DND-41 (cell line): Measurements from ENCODE around the gene POLN.

Experiments used
- ATAC-seq: fragments of 200-7000 bp; cut with Tn5 transposase; 3 replicates; pipeline ENCODE4 v1.9.1; 2021; ENCODE audit warnings: low read depth; ENCODE audit not compliant: insufficient read depth
- DNase-seq: peaks from one replicate; pipeline ENCODE4 v3.0.0-alpha.2; 2020
- H2AFZ ChIP-seq: 2 replicates; pipeline ENCODE4 v1.6.0; 2012; ENCODE audit warnings: low read depth, low read length
- H3K27ac ChIP-seq: 2 replicates; pipeline ENCODE4 v1.5.1; 2012; ENCODE audit warnings: low read length, inconsistent platforms
- H3K27me3 ChIP-seq: fragments of 200-600 bp; sonication (generic); 2 replicates; pipeline ENCODE4 v1.6.0; 2012; ENCODE audit warnings: low read length, mild to moderate bottlenecking, inconsistent platforms; ENCODE audit not compliant: insufficient read depth, poor library complexity
- H3K36me3 ChIP-seq: 2 replicates; pipeline ENCODE4 v1.5.1; 2012; ENCODE audit warnings: low read length, inconsistent platforms; ENCODE audit not compliant: insufficient read depth
- H3K4me1 ChIP-seq: 2 replicates; pipeline ENCODE4 v1.5.1; 2012; ENCODE audit warnings: mild to moderate bottlenecking, low read length; ENCODE audit not compliant: insufficient read depth
- H3K4me2 ChIP-seq: 2 replicates; pipeline ENCODE4 v1.6.0; 2012; ENCODE audit warnings: mild to moderate bottlenecking, moderate library complexity, low read length, inconsistent platforms; ENCODE audit not compliant: insufficient read depth
- H3K4me3 ChIP-seq, 2 experiments: fragments of 200-600 bp in 1 of 2; shearing (Covaris generic) in 1 of 2; 2 replicates each; pipeline ENCODE4 v1.5.1; 2012 to 2016; ENCODE audit warnings: inconsistent platforms in 2 of 2, low read length in 2 of 2, mild to moderate bottlenecking in 2 of 2, low read depth in 1 of 2, moderate library complexity in 1 of 2
- H3K79me2 ChIP-seq: 2 replicates; pipeline ENCODE4 v1.6.0; 2012; ENCODE audit warnings: low read length, inconsistent platforms; ENCODE audit not compliant: insufficient read depth
- H3K9ac ChIP-seq: 2 replicates; pipeline ENCODE4 v1.6.0; 2012; ENCODE audit warnings: low read depth, mild to moderate bottlenecking, inconsistent platforms, low read length, moderate library complexity
- H3K9me3 ChIP-seq: 2 replicates; pipeline ENCODE4 v1.5.1; 2012; ENCODE audit warnings: low read length, moderate library complexity, mild to moderate bottlenecking, inconsistent platforms; ENCODE audit not compliant: insufficient read depth, severe bottlenecking
- H4K20me1 ChIP-seq: 2 replicates; pipeline ENCODE4 v1.6.0; 2012; ENCODE audit warnings: low read length; ENCODE audit not compliant: insufficient read depth
- CTCF ChIP-seq: IDR thresholded peaks from 2 replicates; pipeline ENCODE4 v1.5.1; 2012; ENCODE audit warnings: borderline replicate concordance, low read length, moderate library complexity, mild to moderate bottlenecking; ENCODE audit not compliant: poor library complexity, severe bottlenecking; ENCODE audit errors: extremely low read depth
- EZH2 ChIP-seq: IDR thresholded peaks from 3 replicates; pipeline ENCODE4 v1.6.1; 2012; ENCODE audit warnings: borderline replicate concordance, low read depth, mild to moderate bottlenecking, moderate library complexity, low read length, inconsistent platforms; ENCODE audit not compliant: severe bottlenecking

Gene POLN

GRCh38 chr4:2141022-2141761, 100.7 kb downstream of the POLN start:
- H3K4me3 ChIP-seq, result no peak overlapping the region
- no peaks in the 10 kb centered on the region for H3K36me3 ChIP-seq
- H3K27ac ChIP-seq, result no peak overlapping the region
- no peak overlapping the region for H2AFZ ChIP-seq
- H3K9ac ChIP-seq, result no peak overlapping the region
- peaks cover 8% of the 10 kb centered on the region for H3K4me1 ChIP-seq
- DNase-seq, result no peak
- H4K20me1 ChIP-seq, result no peaks in the 10 kb centered on the region
- H3K4me2 ChIP-seq, result no peak overlapping the region
- H3K79me2 ChIP-seq, result no peaks in the 10 kb centered on the region
- H3K9me3 ChIP-seq, result no peaks in the 10 kb centered on the region
- ATAC-seq, result no peak
- TF ChIP-seq EZH2 (no peak), CTCF (no peak)
- no peaks in the 10 kb centered on the region for H3K27me3 ChIP-seq

- Histone ChIP-seq H3K9me3 (no peaks in the 10 kb centered on the region), H3K4me1 (peaks cover 23% of the 10 kb centered on the region), H3K4me2 (no peak overlapping the region)
These were observed 102.9 kb downstream of the POLN start for GRCh38 chr4:2138846-2139500.

GRCh38 chr4:2136726-2137125, 105.2 kb downstream of the POLN start:
- Histone ChIP-seq H3K4me3 (no peak overlapping the region), H4K20me1 (no peaks in the 10 kb centered on the region), H3K9ac (no peak overlapping the region), H2AFZ (no peak overlapping the region), H3K79me2 (no peaks in the 10 kb centered on the region), H3K4me1 (peaks cover 15% of the 10 kb centered on the region), H3K9me3 (peaks cover 8% of the 10 kb centered on the region), H3K27ac (no peak overlapping the region), H3K27me3 (peaks cover 3% of the 10 kb centered on the region), H3K4me2 (no peak overlapping the region), H3K36me3 (no peaks in the 10 kb centered on the region)
- DNase-seq (no peak), ATAC-seq (no peak)
- TF ChIP-seq EZH2 (no peak), CTCF (no peak)

More at GRCh38 chr4:2138846-2139500, 102.9 kb downstream of the POLN start:
- H3K9ac ChIP-seq, result no peak overlapping the region
- no peaks in the 10 kb centered on the region for H3K27me3 ChIP-seq
- H3K36me3 ChIP-seq, result no peaks in the 10 kb centered on the region
- H4K20me1 ChIP-seq, result no peaks in the 10 kb centered on the region
- ATAC-seq (no peak), DNase-seq (no peak)
- H3K79me2 ChIP-seq, result no peaks in the 10 kb centered on the region
- no peak for TF ChIP-seq CTCF
- no peak for TF ChIP-seq EZH2
- no peak overlapping the region for H3K4me3 ChIP-seq
- H2AFZ ChIP-seq, result no peak overlapping the region
- no peak overlapping the region for H3K27ac ChIP-seq
